GM06990 (cell line): ENCODE measurements around the gene PATJ.
"Not testable (repeated sequence)": the region's sequence is repeated elsewhere in the genome, so short reads cannot be mapped to it uniquely, and the experiment has no call there.

Source experiments
- DNase-seq: peaks from one replicate; pipeline ENCODE4 v3.0.0-alpha.2; 2011; ENCODE audit not compliant: insufficient read length; ENCODE audit errors: extremely low read depth
- H3K27me3 ChIP-seq: replicated peaks from 2 replicates; pipeline ENCODE4 v1.6.0; 2011; ENCODE audit warnings: low read length; ENCODE audit not compliant: control insufficient read depth, insufficient read depth
- H3K36me3 ChIP-seq: 2 replicates; pipeline ENCODE4 v1.5.1; 2011; ENCODE audit warnings: low read length; ENCODE audit not compliant: control insufficient read depth, insufficient read depth
- H3K4me3 ChIP-seq: replicated peaks from 2 replicates; pipeline ENCODE4 v1.5.1; 2011; ENCODE audit warnings: low read depth, mild to moderate bottlenecking, control low read depth, low read length
- CTCF ChIP-seq: IDR thresholded peaks from 2 replicates; pipeline ENCODE4 v1.5.1; 2011; ENCODE audit warnings: low read length, control low read depth, mild to moderate bottlenecking, inconsistent platforms; ENCODE audit not compliant: insufficient read depth, poor library complexity, severe bottlenecking

The PATJ gene

DNA sequence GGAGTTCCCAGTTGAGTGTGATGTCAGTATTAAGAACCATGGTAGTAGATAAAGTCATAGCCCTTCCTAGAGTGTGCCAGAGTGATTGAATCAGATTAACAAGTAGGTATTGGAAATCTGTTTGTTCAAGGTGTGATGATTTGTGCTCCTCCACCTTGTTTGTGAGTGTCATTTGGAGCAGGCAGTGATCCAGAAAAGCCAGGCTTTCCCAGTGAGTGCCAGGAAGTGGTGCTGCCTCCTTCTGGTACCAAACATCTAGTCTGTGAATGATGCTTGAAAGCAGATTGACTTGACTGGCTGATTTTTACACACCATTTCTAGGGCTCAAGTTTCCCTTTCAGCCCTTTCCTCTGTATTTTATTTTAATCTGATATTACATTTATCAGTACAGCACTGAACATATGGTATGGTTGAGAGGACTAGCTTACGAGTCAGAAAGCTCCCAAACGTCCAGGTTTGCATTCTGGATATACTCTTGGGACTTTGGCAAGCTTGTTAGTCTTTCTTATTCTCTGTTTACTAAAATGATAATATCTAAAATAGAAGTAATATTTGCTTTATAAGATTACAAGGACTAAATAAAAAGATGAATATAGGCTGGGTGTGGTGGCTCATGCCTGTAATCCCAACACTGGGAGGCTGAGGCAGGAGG, 100.7 kb downstream of the PATJ start:
- TF ChIP-seq CTCF = no peak
- Histone ChIP-seq H3K27me3 (no peaks in the 10 kb centered on the region), H3K36me3 (no peaks in the 10 kb centered on the region), H3K4me3 (no peak overlapping the region)
- no peak for DNase-seq

- no peak for TF ChIP-seq CTCF
- Histone ChIP-seq H3K4me3 (no peak overlapping the region), H3K27me3 (no peaks in the 10 kb centered on the region), H3K36me3 (no peaks in the 10 kb centered on the region)
- DNase-seq = no peak
Measured at GRCh38 chr1:61844006-61844405, 101.7 kb downstream of the PATJ start.

- not testable (repeated sequence) for H3K36me3 ChIP-seq, H3K4me3 ChIP-seq, H3K27me3 ChIP-seq, DNase-seq
Measured at GRCh38 chr1:61844664-61845063, 102.4 kb downstream of the PATJ start.

- Histone ChIP-seq H3K36me3 (no peaks in the 10 kb centered on the region), H3K4me3 (no peak overlapping the region), H3K27me3 (no peaks in the 10 kb centered on the region)
- TF ChIP-seq CTCF = no peak
- DNase-seq = no peak
Measured at GRCh38 chr1:61851235-61851634, 109.0 kb downstream of the PATJ start.

- no peak for DNase-seq
- peak; percentile 59 for TF ChIP-seq CTCF
- no peaks in the 10 kb centered on the region for H3K36me3 ChIP-seq
- H3K27me3 ChIP-seq = no peaks in the 10 kb centered on the region
- H3K4me3 ChIP-seq = no peak overlapping the region
Measured at GRCh38 chr1:61851849-61852669, 109.8 kb downstream of the PATJ start.

DNA sequence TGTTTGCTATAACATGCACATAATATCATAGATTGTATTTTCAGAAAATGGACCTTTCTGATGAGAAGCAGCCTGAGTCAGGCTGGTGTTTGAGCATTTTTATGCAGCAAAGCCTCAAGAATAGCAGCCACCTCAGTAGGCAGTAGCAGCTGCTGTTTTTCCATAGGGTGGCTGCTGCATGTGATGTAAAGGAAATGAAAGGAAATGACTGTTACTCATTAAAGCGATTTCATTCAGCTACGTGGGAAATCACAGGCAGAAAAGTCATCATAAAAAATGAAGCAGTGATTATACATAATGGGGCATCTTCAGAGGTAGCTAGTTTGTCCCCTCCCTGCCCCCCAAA, 110.4 kb downstream of the PATJ start:
- no peak for DNase-seq
- H3K27me3 ChIP-seq = no peaks in the 10 kb centered on the region
- no peaks in the 10 kb centered on the region for H3K36me3 ChIP-seq
- H3K4me3 ChIP-seq = no peak overlapping the region
- TF ChIP-seq CTCF = no peak
